Superior temporal gyrus (tissue), 1 donor: Measurements from ENCODE around the gene AHCY.
"Not testable (repeated sequence)": the region's sequence is repeated elsewhere in the genome, so short reads cannot be mapped to it uniquely, and the experiment has no call there.

Source experiments
- DNase-seq: peaks from one replicate; pipeline ENCODE4 v3.0.0-alpha.2; 2016; ENCODE audit errors: extremely low spot score

AHCY gene

GRCh38 chr20:34256629-34257124 lies 46.5 kb downstream of the AHCY start:
- DNase-seq = no peak

GRCh38 chr20:34254979-34255378 lies 48.2 kb downstream of the AHCY start:
- DNase-seq = no peak

GRCh38 chr20:34252431-34253086 lies 50.6 kb downstream of the AHCY start:
- DNase-seq = not testable (repeated sequence)

GRCh38 chr20:34251619-34252018 lies 51.5 kb downstream of the AHCY start:
- no peak for DNase-seq

GRCh38 chr20:34250005-34250404 lies 53.1 kb downstream of the AHCY start:
- no peak for DNase-seq

- no peak for DNase-seq
These were observed 53.9 kb downstream of the AHCY start for GRCh38 chr20:34249291-34249690.

- no peak for DNase-seq
These were observed 57.0 kb downstream of the AHCY start for GRCh38 chr20:34246126-34246626.

GRCh38 chr20:34243377-34243776 lies 59.8 kb downstream of the AHCY start:
- no peak for DNase-seq

- DNase-seq = no peak
These were observed 60.3 kb downstream of the AHCY start for GRCh38 chr20:34242879-34243278.

- DNase-seq = not testable (repeated sequence)
These were observed 61.1 kb downstream of the AHCY start for GRCh38 chr20:34242015-34242414.

- DNase-seq = no peak
These were observed 62.2 kb downstream of the AHCY start, which contains the start of gene ASIP for GRCh38 chr20:34240693-34241615. Gene ASIP (plus strand): TSS chr20:34241423. CDS start chr20:34260375, 18,952 bp downstream.

GRCh38 chr20:34240121-34240520 lies 63.0 kb downstream of the AHCY start:
- DNase-seq = no peak

- no peak for DNase-seq
These were observed 65.2 kb downstream of the AHCY start for GRCh38 chr20:34237942-34238341.

GRCh38 chr20:34235875-34236274 lies 67.3 kb downstream of the AHCY start:
- no peak for DNase-seq

GRCh38 chr20:34233687-34234086 lies 69.5 kb downstream of the AHCY start:
- no peak for DNase-seq

- DNase-seq = no peak
These were observed 70.6 kb downstream of the AHCY start for GRCh38 chr20:34232494-34233087.

GRCh38 chr20:34231634-34232033 lies 71.5 kb downstream of the AHCY start:
- DNase-seq = no peak
